MCF 10A (cell line): ENCODE measurements around the gene KRTAP12-3. TPM values are rescaled to one million over a fixed set of nuclear protein-coding genes. Genes with fewer than 3 reads are reported as not detected.

Source experiments
- BruUV-seq: library from RNA; stranded (reverse); fragments of 400-500 nt; replicated peaks from 2 replicates; lab custom pipeline; 2021; lab: Mats Ljungman, UMichigan
- CTCF ChIA-PET: fragments of 300-600 bp; sonication (Branson Sonifier 250); formaldehyde crosslinking; extraction: SDS; loops from one replicate; lab custom pipeline; 2021; ENCODE audit warnings: antibody characterized with exemption, inconsistent platforms; lab: Yijun Ruan, JAX
- POLR2A ChIA-PET: fragments of 300-600, 350-650 bp; sonication (Branson Sonifier 250); formaldehyde crosslinking; extraction: SDS; loops from one replicate; lab custom pipeline; 2020; ENCODE audit warnings: antibody characterized with exemption, inconsistent platforms; lab: Yijun Ruan, JAX
- DNase-seq: peaks from one replicate; pipeline ENCODE4 v3.0.0-alpha.2; 2018; ENCODE audit not compliant: unreplicated experiment
- H3K27ac Mint-ChIP-seq: one replicate; pipeline ENCODE4 v1.8.0; 2022; ENCODE audit warnings: mild to moderate bottlenecking, low read depth, mixed read lengths; ENCODE audit not compliant: unreplicated experiment
- H3K27me3 Mint-ChIP-seq: one replicate; pipeline ENCODE4 v1.8.0; 2022; ENCODE audit warnings: mixed read lengths; ENCODE audit not compliant: insufficient read depth, unreplicated experiment
- H3K36me3 Mint-ChIP-seq: one replicate; pipeline ENCODE4 v1.8.0; 2022; ENCODE audit warnings: mild to moderate bottlenecking, moderate library complexity, mixed read lengths; ENCODE audit not compliant: insufficient read depth, unreplicated experiment
- H3K4me1 Mint-ChIP-seq: one replicate; pipeline ENCODE4 v1.8.0; 2022; ENCODE audit warnings: mixed read lengths; ENCODE audit not compliant: insufficient read depth, unreplicated experiment
- H3K4me3 Mint-ChIP-seq: one replicate; pipeline ENCODE4 v1.8.0; 2022; ENCODE audit warnings: mild to moderate bottlenecking, moderate library complexity, mixed read lengths; ENCODE audit not compliant: unreplicated experiment
- H3K9me3 Mint-ChIP-seq: one replicate; pipeline ENCODE4 v1.8.0; 2022; ENCODE audit warnings: mixed read lengths; ENCODE audit not compliant: unreplicated experiment
- intact Hi-C: fragments of 100-400 bp; cut with micrococcal nuclease; formaldehyde crosslinking; loops from 2 replicates; pipeline ENCODE4 v1.14.1; 2022
- total RNA-seq: library from RNA; stranded (reverse); gene quantifications from 2 replicates; pipeline ENCODE4 v1.2.3, GENCODE V29; 2022
- TF ChIP-seq, protein P1 (sequence below): fragments of 200-600 bp; IDR thresholded peaks from one replicate; pipeline ENCODE4 v1.8.0; 2022; ENCODE audit warnings: antibody characterized with exemption, mild to moderate bottlenecking; ENCODE audit not compliant: unreplicated experiment

The KRTAP12-3 gene
- total RNA-seq, 1 experiment from 2014 or later: not detected

DNA sequence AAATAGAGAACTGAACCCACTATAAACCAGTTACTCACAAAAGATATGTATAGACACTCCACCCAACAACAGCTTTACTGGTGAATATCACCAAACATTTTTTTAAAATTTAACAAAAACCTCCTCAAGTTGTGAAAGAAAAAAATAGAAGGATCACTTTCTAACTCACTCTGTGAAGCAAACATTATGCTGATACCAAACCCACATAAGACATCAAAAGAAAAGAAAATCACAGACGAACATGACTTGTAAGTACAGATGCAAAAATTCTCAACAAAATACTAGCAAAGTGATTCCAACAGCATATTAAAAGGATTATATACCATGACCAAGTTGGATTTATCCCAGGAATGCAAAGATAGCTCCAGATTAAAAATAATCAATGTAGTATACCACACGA, 34.0 kb downstream of the KRTAP12-3 start:
- TF ChIP-seq, protein P1, sequence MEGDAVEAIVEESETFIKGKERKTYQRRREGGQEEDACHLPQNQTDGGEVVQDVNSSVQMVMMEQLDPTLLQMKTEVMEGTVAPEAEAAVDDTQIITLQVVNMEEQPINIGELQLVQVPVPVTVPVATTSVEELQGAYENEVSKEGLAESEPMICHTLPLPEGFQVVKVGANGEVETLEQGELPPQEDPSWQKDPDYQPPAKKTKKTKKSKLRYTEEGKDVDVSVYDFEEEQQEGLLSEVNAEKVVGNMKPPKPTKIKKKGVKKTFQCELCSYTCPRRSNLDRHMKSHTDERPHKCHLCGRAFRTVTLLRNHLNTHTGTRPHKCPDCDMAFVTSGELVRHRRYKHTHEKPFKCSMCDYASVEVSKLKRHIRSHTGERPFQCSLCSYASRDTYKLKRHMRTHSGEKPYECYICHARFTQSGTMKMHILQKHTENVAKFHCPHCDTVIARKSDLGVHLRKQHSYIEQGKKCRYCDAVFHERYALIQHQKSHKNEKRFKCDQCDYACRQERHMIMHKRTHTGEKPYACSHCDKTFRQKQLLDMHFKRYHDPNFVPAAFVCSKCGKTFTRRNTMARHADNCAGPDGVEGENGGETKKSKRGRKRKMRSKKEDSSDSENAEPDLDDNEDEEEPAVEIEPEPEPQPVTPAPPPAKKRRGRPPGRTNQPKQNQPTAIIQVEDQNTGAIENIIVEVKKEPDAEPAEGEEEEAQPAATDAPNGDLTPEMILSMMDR: no peak
- POLR2A ChIA-PET: interaction anchor here (0.7 kb wide), 1 partner anchor 52 kb away, joined by 3 read pairs; no protein-coding TSS in a partner anchor
- BruUV-seq: no TSS peak

DNA sequence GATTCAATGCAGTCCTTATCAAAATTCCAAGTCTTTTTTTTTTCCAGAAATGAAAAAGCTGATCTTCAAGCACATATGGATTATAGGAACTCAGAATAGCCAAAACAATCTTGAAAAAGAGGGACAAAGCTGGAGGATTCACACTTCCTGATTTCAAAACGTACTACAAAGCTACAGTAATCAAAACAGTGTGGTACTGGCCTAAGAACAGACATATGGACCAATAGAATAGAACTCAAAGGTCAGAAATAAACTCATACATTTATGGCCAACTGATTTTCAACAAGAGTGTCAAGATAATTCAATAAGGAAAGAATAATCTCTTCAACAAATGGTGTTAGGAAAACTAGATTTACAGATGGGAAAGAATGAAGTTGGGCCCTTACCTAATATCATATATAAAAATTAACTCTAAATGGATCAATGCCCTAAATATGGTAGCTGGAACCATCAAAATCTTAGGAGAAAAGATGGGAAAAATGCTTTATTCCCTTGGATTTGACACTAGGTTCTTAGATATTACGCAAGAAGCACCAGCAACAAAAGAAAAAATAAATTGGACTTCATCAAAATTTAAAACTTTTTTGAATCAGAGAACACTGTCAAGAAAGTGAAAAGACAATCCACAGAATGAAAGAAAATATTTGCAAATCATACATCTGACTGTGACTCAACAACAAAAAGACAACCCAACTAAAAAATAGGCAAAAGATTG, 35.2 kb downstream of the KRTAP12-3 start:
- Mint-ChIP-seq H3K9me3 (peaks cover 23% of the 10 kb centered on the region), H3K27ac (no peak overlapping the region), H3K27me3 (peaks cover 61% of the 10 kb centered on the region), H3K4me1 (no peaks in the 10 kb centered on the region), H3K4me3 (no peak overlapping the region), H3K36me3 (peaks cover 4% of the 10 kb centered on the region)
- CTCF ChIA-PET: no interaction called here
- BruUV-seq: no TSS peak
- DNase-seq: no peak
- TF ChIP-seq, protein P1: no peak
- intact Hi-C loops: no loop called here
- POLR2A ChIA-PET: interaction anchor here (0.6 kb wide), 1 partner anchor 24 kb away, joined by 4 read pairs; no protein-coding TSS in a partner anchor

More for the DNA sequence above, 34.0 kb downstream of the KRTAP12-3 start:
- CTCF ChIA-PET: interaction anchor here (0.6 to 1.2 kb wide), 4 partner anchors 51 to 359 kb away, joined by 3 to 6 read pairs (median 4); no protein-coding TSS in a partner anchor
- peaks cover 61% of the 10 kb centered on the region for H3K27me3 Mint-ChIP-seq
- H3K4me3 Mint-ChIP-seq: no peak overlapping the region
- intact Hi-C loops: no loop called here
- peaks cover 23% of the 10 kb centered on the region for H3K9me3 Mint-ChIP-seq
- no peak for DNase-seq
- peaks cover 4% of the 10 kb centered on the region for H3K36me3 Mint-ChIP-seq
- no peak overlapping the region for H3K27ac Mint-ChIP-seq
- no peaks in the 10 kb centered on the region for H3K4me1 Mint-ChIP-seq

DNA sequence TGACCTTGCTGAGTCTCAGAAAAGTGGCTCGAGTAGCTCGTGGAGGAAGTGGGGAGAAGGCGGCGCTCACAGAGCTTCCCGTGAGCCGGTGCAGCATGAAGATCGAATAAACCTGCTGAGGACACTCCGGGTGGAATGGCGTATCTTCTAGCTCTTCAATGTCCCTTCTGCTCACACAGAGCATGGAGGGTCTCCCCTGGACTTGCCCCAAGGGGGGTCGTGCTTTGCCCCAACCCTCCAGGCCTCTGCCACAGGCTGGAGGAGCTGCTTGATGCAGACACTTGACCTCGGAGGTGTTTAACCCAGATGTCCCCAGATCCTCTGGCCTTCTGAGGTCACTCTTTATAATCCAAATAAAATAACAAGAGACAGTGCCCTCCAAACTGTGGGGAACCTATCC, 37.0 kb downstream of the KRTAP12-3 start:
- POLR2A ChIA-PET: no interaction called here
- intact Hi-C loops: no loop called here
- peaks cover 23% of the 10 kb centered on the region for H3K9me3 Mint-ChIP-seq
- H3K27ac Mint-ChIP-seq: no peak overlapping the region
- BruUV-seq: no TSS peak
- CTCF ChIA-PET: interaction anchor here (0.8 kb wide), 1 partner anchor 12 kb away, joined by 4 read pairs; no protein-coding TSS in a partner anchor
- H3K4me3 Mint-ChIP-seq: no peak overlapping the region
- TF ChIP-seq, protein P1: no peak
- no peak for DNase-seq
- H3K36me3 Mint-ChIP-seq: peaks cover 4% of the 10 kb centered on the region
- H3K4me1 Mint-ChIP-seq: no peaks in the 10 kb centered on the region
- peaks cover 68% of the 10 kb centered on the region for H3K27me3 Mint-ChIP-seq

DNA sequence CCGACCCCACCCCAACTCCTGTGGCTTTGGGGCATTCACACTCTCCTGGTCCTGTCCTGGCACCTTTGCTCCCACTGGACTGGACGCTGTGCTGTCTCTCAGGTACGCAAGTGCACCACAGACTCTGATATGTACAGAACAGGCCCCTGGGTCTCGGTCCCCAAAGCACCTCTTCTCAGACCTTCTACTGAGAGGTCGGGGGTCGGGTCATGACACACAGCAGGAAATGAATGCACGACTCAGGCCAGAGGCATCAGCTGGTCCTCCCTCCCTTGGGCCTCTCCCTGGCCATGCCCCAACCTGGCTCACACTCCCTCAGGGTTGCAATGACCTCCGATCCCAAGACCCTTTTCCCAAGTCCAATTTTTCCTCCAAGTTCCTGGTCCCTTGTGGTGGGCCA, 37.5 kb downstream of the KRTAP12-3 start:
- H3K27ac Mint-ChIP-seq: no peak overlapping the region
- CTCF ChIA-PET: interaction anchor here (0.8 kb wide), 1 partner anchor 12 kb away, joined by 4 read pairs; no protein-coding TSS in a partner anchor
- no peak overlapping the region for H3K4me3 Mint-ChIP-seq
- peaks cover 23% of the 10 kb centered on the region for H3K9me3 Mint-ChIP-seq
- no peaks in the 10 kb centered on the region for H3K4me1 Mint-ChIP-seq
- DNase-seq: no peak
- TF ChIP-seq, protein P1: no peak
- intact Hi-C loops: no loop called here
- H3K27me3 Mint-ChIP-seq: peaks cover 68% of the 10 kb centered on the region
- peaks cover 4% of the 10 kb centered on the region for H3K36me3 Mint-ChIP-seq
- POLR2A ChIA-PET: no interaction called here
- no TSS peak for BruUV-seq
